ENCODE data around the gene DLGAP4.
"Not testable (repeated sequence)": the region's sequence is repeated elsewhere in the genome, so short reads cannot be mapped to it uniquely, and the experiment has no call there.

GRCh38 chr20:36522412-36522811 is 216.3 kb downstream of the DLGAP4 start:
- not testable (repeated sequence) for TF ChIP-seq EZH2 (IDR thresholded peaks at IDR 0.05; ENCODE audit: borderline replicate concordance, low read length); CTCF (conservative IDR thresholded peaks at IDR 0.05 in 1 of 2, IDR thresholded peaks at IDR 0.05 in 1 of 2; ENCODE audit: extremely low read depth in 1 of 2, insufficient read depth in 1 of 2, low read depth in 1 of 2, low read length in 2 of 2)
